WTC11 (cell line): ENCODE measurements around the gene CYTH3. TPM values are rescaled to one million over a fixed set of nuclear protein-coding genes. Genes with fewer than 3 reads are reported as not detected.
A peak's percentile ranks its signal among the peaks of the same experiment; 100 is the strongest.
"Not testable (repeated sequence)": the region's sequence is repeated elsewhere in the genome, so short reads cannot be mapped to it uniquely, and the experiment has no call there.

Experiments
- ATAC-seq: fragments of 200-7000 bp; cut with Tn5 transposase; 2 replicates; pipeline ENCODE4 v1.10.0; 2021; ENCODE audit warnings: mild to moderate bottlenecking, moderate library complexity
- CTCF ChIA-PET: fragments of 300-600 bp; sonication (Branson Sonifier 250); formaldehyde crosslinking; loops from one replicate; lab custom pipeline; 2021; ENCODE audit warnings: antibody characterized with exemption; lab: Charles Lee
- POLR2A ChIA-PET: fragments of 350-600 bp; sonication (Branson Sonifier 250); formaldehyde crosslinking; loops from one replicate; lab custom pipeline; 2021; ENCODE audit warnings: antibody characterized with exemption; lab: Charles Lee
- DNase-seq: peaks from one replicate; pipeline ENCODE4 v3.0.0; 2021; ENCODE audit warnings: low spot score
- H3K27ac Mint-ChIP-seq: 2 replicates; pipeline ENCODE4 v1.8.0; 2021; ENCODE audit warnings: mixed read lengths
- H3K27me3 Mint-ChIP-seq: 2 replicates; pipeline ENCODE4 v1.8.0; 2021; ENCODE audit warnings: low read depth, mild to moderate bottlenecking, moderate library complexity, mixed read lengths
- H3K36me3 Mint-ChIP-seq: 2 replicates; pipeline ENCODE4 v1.8.0; 2021; ENCODE audit warnings: mixed read lengths
- H3K4me1 Mint-ChIP-seq: 2 replicates; pipeline ENCODE4 v1.8.0; 2022; ENCODE audit warnings: mixed read lengths
- H3K4me3 Mint-ChIP-seq: 2 replicates; pipeline ENCODE4 v1.8.0; 2021; ENCODE audit warnings: mild to moderate bottlenecking, moderate library complexity, mixed read lengths
- H3K9me3 Mint-ChIP-seq: 2 replicates; pipeline ENCODE4 v1.8.0; 2021; ENCODE audit warnings: mixed read lengths
- CBFB ChIP-seq: sonication (generic); formaldehyde crosslinking; IDR thresholded peaks from 2 replicates; pipeline ENCODE4 v1.8.1; 2022; ENCODE audit warnings: mild to moderate bottlenecking, low read depth, missing genetic modification reagents
- PRRX2 ChIP-seq: fragments of 250-450 bp; sonication (Bioruptor Pico); IDR thresholded peaks from 2 replicates; pipeline ENCODE4 v1.8.0; 2021; ENCODE audit warnings: mild to moderate bottlenecking
- SMAD4 ChIP-seq: sonication (generic); formaldehyde crosslinking; IDR thresholded peaks from 2 replicates; pipeline ENCODE4 v1.8.0; 2022; ENCODE audit warnings: mild to moderate bottlenecking, missing genetic modification reagents
- ZNF138 ChIP-seq: sonication (generic); formaldehyde crosslinking; conservative IDR thresholded peaks from 2 replicates; pipeline ENCODE4 v1.8.1; 2022; ENCODE audit warnings: mild to moderate bottlenecking, moderate library complexity, missing genetic modification reagents
- ZNF263 ChIP-seq: sonication (generic); formaldehyde crosslinking; IDR thresholded peaks from 2 replicates; pipeline ENCODE4 v1.8.1; 2022; ENCODE audit warnings: low read depth, mild to moderate bottlenecking, moderate library complexity, missing genetic modification reagents
- ZNF416 ChIP-seq: fragments of 250-450 bp; sonication (Bioruptor Pico); IDR thresholded peaks from 2 replicates; pipeline ENCODE4 v1.9.0; 2021; ENCODE audit warnings: mild to moderate bottlenecking, inconsistent platforms
- total RNA-seq: library from RNA; stranded (reverse); gene quantifications from 3 replicates; pipeline ENCODE4 v1.2.3, GENCODE V29; 2021
- TF ChIP-seq, protein P1 (sequence below): fragments of 200-600 bp; IDR thresholded peaks from 2 replicates; pipeline ENCODE4 v1.8.0; 2022; ENCODE audit warnings: antibody characterized with exemption
- TF ChIP-seq, protein P2 (sequence below): sonication (generic); formaldehyde crosslinking; IDR thresholded peaks from 2 replicates; pipeline ENCODE4 v1.8.1; 2022; ENCODE audit warnings: missing genetic modification reagents, borderline replicate concordance
- TF ChIP-seq, protein P3 (sequence below): sonication (generic); formaldehyde crosslinking; IDR thresholded peaks from 2 replicates; pipeline ENCODE4 v1.8.0; 2022; ENCODE audit warnings: mild to moderate bottlenecking, missing genetic modification reagents
- TF ChIP-seq, protein P4 (sequence below): sonication (generic); formaldehyde crosslinking; IDR thresholded peaks from 2 replicates; pipeline ENCODE4 v1.8.1; 2023; ENCODE audit warnings: mild to moderate bottlenecking, missing genetic modification reagents
- TF ChIP-seq, protein P5 (sequence below): fragments of 250-450 bp; sonication (Bioruptor Pico); IDR thresholded peaks from 2 replicates; pipeline ENCODE4 v2.1.2; 2022; ENCODE audit warnings: mild to moderate bottlenecking, moderate library complexity
- TF ChIP-seq, protein P6 (sequence below): sonication (generic); formaldehyde crosslinking; IDR thresholded peaks from 2 replicates; pipeline ENCODE4 v1.8.1; 2023; ENCODE audit warnings: mild to moderate bottlenecking, moderate library complexity, missing genetic modification reagents
- TF ChIP-seq, protein P7 (sequence below): sonication (generic); formaldehyde crosslinking; conservative IDR thresholded peaks from 2 replicates; pipeline ENCODE4 v1.8.1; 2023; ENCODE audit warnings: mild to moderate bottlenecking, low read depth, missing genetic modification reagents, moderate library complexity

CYTH3 gene
- total RNA-seq, 1 experiment from 2014 or later, result 13.2 TPM

DNA sequence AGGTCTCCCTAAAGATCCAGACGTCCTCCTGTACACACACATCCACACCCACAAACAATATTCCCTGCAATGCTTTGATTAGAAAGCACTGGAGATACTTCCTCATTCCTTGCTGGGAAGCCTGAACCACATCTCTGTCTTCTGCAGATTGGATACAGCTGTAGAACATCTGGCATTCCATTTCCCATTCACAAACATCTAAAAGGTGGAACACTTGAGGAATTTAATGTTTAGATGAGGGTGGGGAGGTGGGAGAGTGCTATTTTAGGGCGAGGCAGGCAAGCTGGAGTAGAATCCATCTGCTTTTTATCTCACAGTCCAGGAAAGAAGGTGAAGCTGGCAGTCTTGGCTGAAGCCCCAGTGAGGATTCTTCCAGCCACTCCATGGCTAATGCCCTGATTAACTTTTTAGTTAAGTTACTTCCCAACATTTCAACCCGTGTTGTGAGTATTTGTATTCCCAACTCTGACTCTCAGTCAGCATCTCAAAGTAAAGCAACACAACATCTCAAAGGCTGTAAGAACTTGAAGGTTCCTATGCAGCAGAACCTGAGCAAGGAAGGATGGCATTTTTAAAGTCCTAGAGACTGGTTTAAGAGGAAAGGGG is 46.1 kb downstream of the CYTH3 start:
- TF ChIP-seq, protein P1, sequence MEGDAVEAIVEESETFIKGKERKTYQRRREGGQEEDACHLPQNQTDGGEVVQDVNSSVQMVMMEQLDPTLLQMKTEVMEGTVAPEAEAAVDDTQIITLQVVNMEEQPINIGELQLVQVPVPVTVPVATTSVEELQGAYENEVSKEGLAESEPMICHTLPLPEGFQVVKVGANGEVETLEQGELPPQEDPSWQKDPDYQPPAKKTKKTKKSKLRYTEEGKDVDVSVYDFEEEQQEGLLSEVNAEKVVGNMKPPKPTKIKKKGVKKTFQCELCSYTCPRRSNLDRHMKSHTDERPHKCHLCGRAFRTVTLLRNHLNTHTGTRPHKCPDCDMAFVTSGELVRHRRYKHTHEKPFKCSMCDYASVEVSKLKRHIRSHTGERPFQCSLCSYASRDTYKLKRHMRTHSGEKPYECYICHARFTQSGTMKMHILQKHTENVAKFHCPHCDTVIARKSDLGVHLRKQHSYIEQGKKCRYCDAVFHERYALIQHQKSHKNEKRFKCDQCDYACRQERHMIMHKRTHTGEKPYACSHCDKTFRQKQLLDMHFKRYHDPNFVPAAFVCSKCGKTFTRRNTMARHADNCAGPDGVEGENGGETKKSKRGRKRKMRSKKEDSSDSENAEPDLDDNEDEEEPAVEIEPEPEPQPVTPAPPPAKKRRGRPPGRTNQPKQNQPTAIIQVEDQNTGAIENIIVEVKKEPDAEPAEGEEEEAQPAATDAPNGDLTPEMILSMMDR, result no peak
- TF ChIP-seq, protein P2, sequence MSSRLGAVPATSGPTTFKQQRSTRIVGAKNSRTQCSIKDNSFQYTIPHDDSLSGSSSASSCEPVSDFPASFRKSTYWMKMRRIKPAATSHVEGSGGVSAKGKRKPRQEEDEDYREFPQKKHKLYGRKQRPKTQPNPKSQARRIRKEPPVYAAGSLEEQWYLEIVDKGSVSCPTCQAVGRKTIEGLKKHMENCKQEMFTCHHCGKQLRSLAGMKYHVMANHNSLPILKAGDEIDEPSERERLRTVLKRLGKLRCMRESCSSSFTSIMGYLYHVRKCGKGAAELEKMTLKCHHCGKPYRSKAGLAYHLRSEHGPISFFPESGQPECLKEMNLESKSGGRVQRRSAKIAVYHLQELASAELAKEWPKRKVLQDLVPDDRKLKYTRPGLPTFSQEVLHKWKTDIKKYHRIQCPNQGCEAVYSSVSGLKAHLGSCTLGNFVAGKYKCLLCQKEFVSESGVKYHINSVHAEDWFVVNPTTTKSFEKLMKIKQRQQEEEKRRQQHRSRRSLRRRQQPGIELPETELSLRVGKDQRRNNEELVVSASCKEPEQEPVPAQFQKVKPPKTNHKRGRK, result no peak
- TF ChIP-seq PRRX2 (no peak), CBFB (CRISPR knock-in tag) (no peak), ZNF138 (CRISPR knock-in tag) (no peak), ZNF263 (no peak), ZNF416 (CRISPR knock-in tag) (no peak), SMAD4 (CRISPR knock-in tag) (no peak)
- TF ChIP-seq, protein P3, sequence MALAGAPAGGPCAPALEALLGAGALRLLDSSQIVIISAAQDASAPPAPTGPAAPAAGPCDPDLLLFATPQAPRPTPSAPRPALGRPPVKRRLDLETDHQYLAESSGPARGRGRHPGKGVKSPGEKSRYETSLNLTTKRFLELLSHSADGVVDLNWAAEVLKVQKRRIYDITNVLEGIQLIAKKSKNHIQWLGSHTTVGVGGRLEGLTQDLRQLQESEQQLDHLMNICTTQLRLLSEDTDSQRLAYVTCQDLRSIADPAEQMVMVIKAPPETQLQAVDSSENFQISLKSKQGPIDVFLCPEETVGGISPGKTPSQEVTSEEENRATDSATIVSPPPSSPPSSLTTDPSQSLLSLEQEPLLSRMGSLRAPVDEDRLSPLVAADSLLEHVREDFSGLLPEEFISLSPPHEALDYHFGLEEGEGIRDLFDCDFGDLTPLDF (CRISPR knock-in tag), result no peak
- TF ChIP-seq, protein P4, sequence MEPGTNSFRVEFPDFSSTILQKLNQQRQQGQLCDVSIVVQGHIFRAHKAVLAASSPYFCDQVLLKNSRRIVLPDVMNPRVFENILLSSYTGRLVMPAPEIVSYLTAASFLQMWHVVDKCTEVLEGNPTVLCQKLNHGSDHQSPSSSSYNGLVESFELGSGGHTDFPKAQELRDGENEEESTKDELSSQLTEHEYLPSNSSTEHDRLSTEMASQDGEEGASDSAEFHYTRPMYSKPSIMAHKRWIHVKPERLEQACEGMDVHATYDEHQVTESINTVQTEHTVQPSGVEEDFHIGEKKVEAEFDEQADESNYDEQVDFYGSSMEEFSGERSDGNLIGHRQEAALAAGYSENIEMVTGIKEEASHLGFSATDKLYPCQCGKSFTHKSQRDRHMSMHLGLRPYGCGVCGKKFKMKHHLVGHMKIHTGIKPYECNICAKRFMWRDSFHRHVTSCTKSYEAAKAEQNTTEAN (CRISPR knock-in tag), result no peak
- TF ChIP-seq, protein P5, sequence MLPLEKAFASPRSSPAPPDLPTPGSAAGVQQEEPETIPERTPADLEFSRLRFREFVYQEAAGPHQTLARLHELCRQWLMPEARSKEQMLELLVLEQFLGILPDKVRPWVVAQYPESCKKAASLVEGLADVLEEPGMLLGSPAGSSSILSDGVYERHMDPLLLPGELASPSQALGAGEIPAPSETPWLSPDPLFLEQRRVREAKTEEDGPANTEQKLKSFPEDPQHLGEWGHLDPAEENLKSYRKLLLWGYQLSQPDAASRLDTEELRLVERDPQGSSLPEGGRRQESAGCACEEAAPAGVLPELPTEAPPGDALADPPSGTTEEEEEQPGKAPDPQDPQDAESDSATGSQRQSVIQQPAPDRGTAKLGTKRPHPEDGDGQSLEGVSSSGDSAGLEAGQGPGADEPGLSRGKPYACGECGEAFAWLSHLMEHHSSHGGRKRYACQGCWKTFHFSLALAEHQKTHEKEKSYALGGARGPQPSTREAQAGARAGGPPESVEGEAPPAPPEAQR, result no peak
- TF ChIP-seq, protein P6, sequence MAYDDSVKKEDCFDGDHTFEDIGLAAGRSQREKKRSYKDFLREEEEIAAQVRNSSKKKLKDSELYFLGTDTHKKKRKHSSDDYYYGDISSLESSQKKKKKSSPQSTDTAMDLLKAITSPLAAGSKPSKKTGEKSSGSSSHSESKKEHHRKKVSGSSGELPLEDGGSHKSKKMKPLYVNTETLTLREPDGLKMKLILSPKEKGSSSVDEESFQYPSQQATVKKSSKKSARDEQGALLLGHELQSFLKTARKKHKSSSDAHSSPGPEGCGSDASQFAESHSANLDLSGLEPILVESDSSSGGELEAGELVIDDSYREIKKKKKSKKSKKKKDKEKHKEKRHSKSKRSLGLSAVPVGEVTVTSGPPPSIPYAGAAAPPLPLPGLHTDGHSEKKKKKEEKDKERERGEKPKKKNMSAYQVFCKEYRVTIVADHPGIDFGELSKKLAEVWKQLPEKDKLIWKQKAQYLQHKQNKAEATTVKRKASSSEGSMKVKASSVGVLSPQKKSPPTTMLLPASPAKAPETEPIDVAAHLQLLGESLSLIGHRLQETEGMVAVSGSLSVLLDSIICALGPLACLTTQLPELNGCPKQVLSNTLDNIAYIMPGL (CRISPR knock-in tag), result no peak
- TF ChIP-seq, protein P7, sequence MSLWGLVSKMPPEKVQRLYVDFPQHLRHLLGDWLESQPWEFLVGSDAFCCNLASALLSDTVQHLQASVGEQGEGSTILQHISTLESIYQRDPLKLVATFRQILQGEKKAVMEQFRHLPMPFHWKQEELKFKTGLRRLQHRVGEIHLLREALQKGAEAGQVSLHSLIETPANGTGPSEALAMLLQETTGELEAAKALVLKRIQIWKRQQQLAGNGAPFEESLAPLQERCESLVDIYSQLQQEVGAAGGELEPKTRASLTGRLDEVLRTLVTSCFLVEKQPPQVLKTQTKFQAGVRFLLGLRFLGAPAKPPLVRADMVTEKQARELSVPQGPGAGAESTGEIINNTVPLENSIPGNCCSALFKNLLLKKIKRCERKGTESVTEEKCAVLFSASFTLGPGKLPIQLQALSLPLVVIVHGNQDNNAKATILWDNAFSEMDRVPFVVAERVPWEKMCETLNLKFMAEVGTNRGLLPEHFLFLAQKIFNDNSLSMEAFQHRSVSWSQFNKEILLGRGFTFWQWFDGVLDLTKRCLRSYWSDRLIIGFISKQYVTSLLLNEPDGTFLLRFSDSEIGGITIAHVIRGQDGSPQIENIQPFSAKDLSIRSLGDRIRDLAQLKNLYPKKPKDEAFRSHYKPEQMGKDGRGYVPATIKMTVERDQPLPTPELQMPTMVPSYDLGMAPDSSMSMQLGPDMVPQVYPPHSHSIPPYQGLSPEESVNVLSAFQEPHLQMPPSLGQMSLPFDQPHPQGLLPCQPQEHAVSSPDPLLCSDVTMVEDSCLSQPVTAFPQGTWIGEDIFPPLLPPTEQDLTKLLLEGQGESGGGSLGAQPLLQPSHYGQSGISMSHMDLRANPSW (CRISPR knock-in tag), result no peak
- ATAC-seq (no peak), DNase-seq (no peak)
- no peak overlapping the region for H3K4me3 Mint-ChIP-seq
- peaks cover 24% of the 10 kb centered on the region for H3K4me1 Mint-ChIP-seq
- ChIA-PET CTCF (interaction anchor here (1.3 kb wide), 1 partner anchor 66 kb away, joined by 3 read pairs; no protein-coding TSS in a partner anchor), POLR2A (no interaction called here)
- 0 out of 2 replicates have a peak overlapping the region, but pooled peaks have one; percentile 60 for H3K27ac Mint-ChIP-seq
- peaks cover 25% of the 10 kb centered on the region for H3K9me3 Mint-ChIP-seq
- no peaks in the 10 kb centered on the region; the same call in 1 of the 2 replicates for H3K27me3 Mint-ChIP-seq
- peaks cover 18% of the 10 kb centered on the region for H3K36me3 Mint-ChIP-seq

DNA sequence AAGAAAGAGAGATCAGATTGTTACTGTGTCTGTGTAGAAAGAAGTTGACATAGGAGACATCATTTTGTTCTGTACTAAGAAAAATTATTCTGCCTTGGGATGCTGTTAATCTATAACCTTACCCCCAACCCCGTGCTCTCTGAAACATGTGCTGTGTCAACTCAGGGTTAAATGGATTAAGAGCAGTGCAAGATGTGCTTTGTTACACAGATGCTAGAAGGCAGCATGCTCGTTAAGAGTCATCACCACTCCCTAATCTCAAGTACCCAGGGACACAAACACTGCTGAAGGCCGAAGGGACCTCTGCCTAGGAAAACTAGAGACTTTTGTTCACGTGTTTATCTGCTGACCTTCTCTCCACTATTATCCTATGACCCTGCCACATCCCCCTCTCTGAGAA is 49.0 kb downstream of the CYTH3 start:
- DNase-seq, ATAC-seq, CTCF ChIA-PET, POLR2A ChIA-PET, H3K27ac Mint-ChIP-seq, H3K4me1 Mint-ChIP-seq, H3K27me3 Mint-ChIP-seq, H3K4me3 Mint-ChIP-seq: not testable (repeated sequence)
- Mint-ChIP-seq H3K36me3 (peaks cover 23% of the 10 kb centered on the region), H3K9me3 (peaks cover 37% of the 10 kb centered on the region)

DNA sequence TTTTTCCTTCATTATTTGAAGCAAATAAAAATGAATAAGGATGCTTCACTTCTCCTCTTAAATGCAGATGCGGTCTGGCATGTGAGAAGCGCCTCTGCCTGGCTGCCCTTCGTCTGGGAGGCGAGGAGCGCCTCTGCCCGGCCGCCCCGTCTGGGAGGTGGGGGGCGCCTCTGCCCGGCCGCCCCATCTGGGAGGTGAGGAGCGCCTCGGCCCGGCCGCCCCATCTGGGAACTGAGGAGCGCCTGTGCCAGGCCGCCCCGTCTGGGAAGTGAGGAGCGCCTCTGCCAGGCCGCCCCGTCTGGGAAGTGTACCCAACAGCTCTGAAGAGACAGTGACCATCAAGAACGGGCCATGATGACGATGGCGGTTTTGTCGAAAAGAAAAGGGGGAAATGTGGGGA is 49.4 kb downstream of the CYTH3 start:
- CTCF ChIA-PET, DNase-seq, ATAC-seq, H3K27me3 Mint-ChIP-seq, H3K4me3 Mint-ChIP-seq, POLR2A ChIA-PET, H3K4me1 Mint-ChIP-seq, H3K27ac Mint-ChIP-seq: not testable (repeated sequence)
- peaks cover 23% of the 10 kb centered on the region for H3K36me3 Mint-ChIP-seq
- H3K9me3 Mint-ChIP-seq, result peaks cover 37% of the 10 kb centered on the region
